Stomach (tissue), 9 donors: ENCODE measurements around the gene CRADD. TPM values are rescaled to one million over a fixed set of nuclear protein-coding genes. Genes with fewer than 3 reads are reported as not detected.

Source experiments
- DNase-seq, 2 donors: peaks; one replicate each; pipeline versions ENCODE4 v3.0.0 to v3.0.0-alpha.2; 2013 to 2019
- H3K27ac ChIP-seq, 5 donors: fragments of 200-600 bp in 4 of 5; sonication (generic) in 4 of 5; one replicate each; pipeline ENCODE4 v1.5.1; 2013 to 2019; ENCODE audit warnings: mild to moderate bottlenecking in 1 of 5, moderate library complexity in 1 of 5
- H3K27me3 ChIP-seq, 3 donors: fragments of 200-600 bp; sonication (generic); one replicate each; pipeline ENCODE4 v1.5.1; 2017 to 2019; ENCODE audit warnings: mixed run types in 1 of 3
- H3K36me3 ChIP-seq, 4 donors: fragments of 200-600 bp; sonication (generic); 1 replicate in 3 of 4; 2 replicates in 1 of 4; pipeline ENCODE4 v1.5.1; 2016 to 2019
- H3K4me1 ChIP-seq, 4 donors: fragments of 200-600 bp; sonication (generic); one replicate each; pipeline ENCODE4 v1.5.1; 2016 to 2019
- H3K4me3 ChIP-seq, 4 donors: fragments of 200-600 bp; sonication (generic) in 3 of 4; one replicate each; pipeline ENCODE4 v1.5.1; 2016 to 2019; ENCODE audit warnings: mild to moderate bottlenecking in 1 of 4
- H3K9me3 ChIP-seq, 4 donors: fragments of 200-600 bp; sonication (generic); one replicate each; pipeline ENCODE4 v1.5.1; 2016 to 2019
- EP300 ChIP-seq: sonication (generic); formaldehyde crosslinking; IDR thresholded peaks from one replicate; pipeline ENCODE4 v1.6.1; 2017; ENCODE audit warnings: antibody characterized with exemption
- POLR2A ChIP-seq, 4 donors: fragments of 450-650 bp; IDR thresholded peaks; one replicate each; pipeline ENCODE4 v1.6.1; 2016; ENCODE audit warnings: antibody characterized with exemption in 4 of 4, control low read depth in 2 of 4, mild to moderate bottlenecking in 1 of 4, moderate library complexity in 1 of 4
- POLR2AphosphoS5 ChIP-seq, 3 donors: sonication (generic); formaldehyde crosslinking; IDR thresholded peaks; one replicate each; pipeline ENCODE4 v1.6.1; 2016; ENCODE audit warnings: antibody characterized with exemption in 3 of 3
- WGBS, 5 donors: extraction: QIAGEN DNeasy Blood & Tissue Kit in 3 of 5; methylation state at CpG; one replicate each; pipeline versions ENCODE4 v1.1.5 to v1.1.7; 2013 to 2018; 5-methylcytosine and 5-hydroxymethylcytosine counted together
- intact Hi-C: fragments of 100-400 bp; cut with DNase I; formaldehyde crosslinking; loops from one replicate; pipeline ENCODE4 v1.15.1; 2023; ENCODE audit warnings: low total_unique reads
- polyA plus RNA-seq, 3 donors: library from polyadenylated mRNA; stranded (reverse); fragments of 200-250 nt; gene quantifications; one replicate each; pipeline ENCODE4 v1.2.3, GENCODE V29; 2013
- total RNA-seq, 5 donors: library from RNA; depleted of rRNA; stranded (reverse); fragments of >200 nt; gene quantifications; one replicate each; pipeline versions ENCODE4 v1.1.0 to v1.2.3, GENCODE V29; 2014 to 2016
- TF ChIP-seq, protein P1 (sequence below), 7 experiments: fragments of 450-650 bp in 4 of 7; fragments of 200-600 bp in 3 of 7; sonication (generic) in 3 of 7; IDR thresholded peaks; one replicate each; pipeline ENCODE4 v1.5.1; 2016 to 2019; ENCODE audit warnings: antibody characterized with exemption in 7 of 7, control low read depth in 2 of 7, mild to moderate bottlenecking in 1 of 7
- donor health status: healthy with polysubstance abuse.
- donor health status: Bipolar disorder and iron deficiency.
- donor health status: healthy.

Gene CRADD
- total and polyA plus RNA-seq, 8 donors, result 2.3 to 30.9 (median 17.1) TPM

DNA sequence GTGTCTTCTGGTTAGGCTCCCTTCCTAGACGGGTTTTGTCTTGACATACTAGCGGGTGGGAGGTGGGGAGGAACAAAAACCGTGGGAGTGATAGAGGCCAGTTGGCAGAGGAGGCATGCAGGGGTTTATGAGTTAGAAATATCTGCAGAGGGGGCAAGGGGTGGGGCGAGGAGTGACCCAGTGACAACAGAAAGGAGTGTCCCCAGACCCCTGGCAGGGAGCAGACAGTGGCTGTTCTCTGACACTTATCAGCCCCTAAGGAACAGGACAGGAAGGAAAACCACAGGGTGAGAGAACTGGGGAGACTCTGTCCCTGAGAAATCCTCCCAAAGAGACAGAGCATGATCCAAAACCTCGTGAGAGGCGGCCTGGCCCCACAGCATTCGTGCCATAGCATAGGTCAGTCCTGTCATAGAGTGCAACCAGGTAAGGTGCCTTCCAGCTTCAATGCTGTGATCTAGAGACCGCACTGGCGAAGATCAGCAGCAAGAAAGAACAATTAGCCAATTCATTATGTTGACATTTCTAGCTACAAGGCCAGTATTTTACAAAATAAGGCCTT, 141.4 kb downstream of the CRADD start:
- Histone ChIP-seq H3K36me3 (no peaks in the 10 kb centered on the region), H3K27ac (peak overlapping the region; percentile 16 to 93 (median 79)), H3K27me3 (no peaks in the 10 kb centered on the region), H3K9me3 (no peaks in the 10 kb centered on the region), H3K4me1 (peaks cover 11 to 50% (median 36%) of the 10 kb centered on the region in 4 donors), H3K4me3 (no peak overlapping the region)
- WGBS, 5 donors, result 56 to 77% (median 74%) methylated on average over 9 of the region's 9 CpGs
- intact Hi-C loops, result no loop called here
- TF ChIP-seq, protein P1, sequence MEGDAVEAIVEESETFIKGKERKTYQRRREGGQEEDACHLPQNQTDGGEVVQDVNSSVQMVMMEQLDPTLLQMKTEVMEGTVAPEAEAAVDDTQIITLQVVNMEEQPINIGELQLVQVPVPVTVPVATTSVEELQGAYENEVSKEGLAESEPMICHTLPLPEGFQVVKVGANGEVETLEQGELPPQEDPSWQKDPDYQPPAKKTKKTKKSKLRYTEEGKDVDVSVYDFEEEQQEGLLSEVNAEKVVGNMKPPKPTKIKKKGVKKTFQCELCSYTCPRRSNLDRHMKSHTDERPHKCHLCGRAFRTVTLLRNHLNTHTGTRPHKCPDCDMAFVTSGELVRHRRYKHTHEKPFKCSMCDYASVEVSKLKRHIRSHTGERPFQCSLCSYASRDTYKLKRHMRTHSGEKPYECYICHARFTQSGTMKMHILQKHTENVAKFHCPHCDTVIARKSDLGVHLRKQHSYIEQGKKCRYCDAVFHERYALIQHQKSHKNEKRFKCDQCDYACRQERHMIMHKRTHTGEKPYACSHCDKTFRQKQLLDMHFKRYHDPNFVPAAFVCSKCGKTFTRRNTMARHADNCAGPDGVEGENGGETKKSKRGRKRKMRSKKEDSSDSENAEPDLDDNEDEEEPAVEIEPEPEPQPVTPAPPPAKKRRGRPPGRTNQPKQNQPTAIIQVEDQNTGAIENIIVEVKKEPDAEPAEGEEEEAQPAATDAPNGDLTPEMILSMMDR (IDR thresholded peaks at IDR 0.05), result no peak
- TF ChIP-seq EP300 (no peak), POLR2A (IDR thresholded peaks at IDR 0.05) (no peak), POLR2AphosphoS5 (IDR thresholded peaks at IDR 0.05) (no peak)
- DNase-seq, result no peak

DNA sequence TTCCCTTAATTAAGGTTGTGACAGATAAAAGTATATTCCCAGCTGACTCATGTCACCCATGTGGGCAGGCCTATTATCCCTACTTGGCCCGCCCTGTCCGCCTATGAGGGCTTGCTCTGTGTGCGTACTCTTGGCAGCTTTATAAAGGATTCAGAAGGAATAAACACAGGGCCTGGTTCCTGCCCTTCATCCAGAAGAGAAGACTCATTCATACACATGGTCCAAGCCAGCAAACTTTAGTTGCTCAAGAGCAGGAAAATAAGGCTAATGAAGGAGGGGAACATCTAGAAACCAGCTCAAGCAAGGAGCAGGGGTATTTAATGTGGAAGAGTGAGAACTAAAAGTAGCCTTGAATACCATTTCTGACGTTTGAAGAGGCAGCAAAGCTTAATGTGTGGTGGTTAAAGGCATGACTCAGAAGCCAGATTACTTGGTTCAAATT, 141.9 kb downstream of the CRADD start:
- peak; percentile 39 to 79 for DNase-seq
- TF ChIP-seq POLR2AphosphoS5 (IDR thresholded peaks at IDR 0.05) (peak; percentile 81 to 91 (median 87)), POLR2A (IDR thresholded peaks at IDR 0.05) (peak in 1 of 4 donors; percentile 21), EP300 (no peak)
- TF ChIP-seq, protein P1 (IDR thresholded peaks at IDR 0.05), result no peak
- intact Hi-C loops, result no loop called here
- Histone ChIP-seq H3K4me1 (peaks cover 6 to 50% (median 33%) of the 10 kb centered on the region in 4 donors), H3K27ac (peak overlapping the region in 4 of 5 donors; percentile 68 to 93 (median 80)), H3K36me3 (no peaks in the 10 kb centered on the region), H3K9me3 (no peaks in the 10 kb centered on the region), H3K4me3 (no peak overlapping the region), H3K27me3 (no peaks in the 10 kb centered on the region)
- 34 to 49% (median 42%) methylated on average over 4 of the region's 4 CpGs for WGBS, 5 donors

DNA sequence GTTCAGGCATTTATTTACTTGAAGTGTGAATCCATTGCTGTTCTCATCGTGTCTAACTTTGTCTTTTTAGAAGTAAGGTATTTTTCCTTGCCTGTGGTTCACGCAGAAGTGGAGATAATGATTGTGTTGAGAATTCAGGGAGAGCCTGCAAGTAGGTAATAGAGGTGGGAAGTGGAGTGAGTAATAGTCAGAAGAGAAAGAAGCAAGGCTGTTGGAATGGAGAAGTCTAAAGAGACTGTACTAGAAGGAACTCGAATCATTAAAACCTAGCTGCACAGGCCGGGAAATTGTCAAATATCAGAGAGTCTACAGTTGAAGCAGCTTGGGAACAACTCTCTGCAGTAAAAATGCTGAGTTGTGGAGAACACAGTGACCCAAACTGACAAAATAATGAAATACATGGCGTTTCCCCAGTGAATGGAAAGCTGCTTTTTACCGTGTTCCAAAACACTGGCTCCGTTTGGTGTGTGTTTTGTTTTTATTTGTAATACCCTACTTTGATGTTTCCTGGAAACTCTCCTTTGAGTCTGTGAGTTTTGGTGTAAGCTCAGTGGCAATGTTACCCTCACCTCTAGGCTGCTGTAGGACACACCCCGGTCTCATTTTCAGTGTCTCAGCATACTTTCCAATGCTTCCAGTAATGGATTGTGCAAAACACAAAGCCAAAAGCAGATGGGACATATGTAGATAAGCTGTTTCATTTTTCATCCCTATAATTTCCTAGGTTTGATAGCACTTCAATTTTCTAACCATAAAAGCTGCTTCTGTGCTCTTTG, 146.6 kb downstream of the CRADD start:
- H3K36me3 ChIP-seq, result no peaks in the 10 kb centered on the region
- TF ChIP-seq, protein P1 (IDR thresholded peaks at IDR 0.05), result no peak
- TF ChIP-seq POLR2A (IDR thresholded peaks at IDR 0.05) (no peak), EP300 (no peak), POLR2AphosphoS5 (IDR thresholded peaks at IDR 0.05) (no peak)
- no peaks in the 10 kb centered on the region for H3K27me3 ChIP-seq
- 76 to 86% (median 83%) methylated on average over 8 of the region's 8 CpGs for WGBS, 5 donors
- H3K4me1 ChIP-seq, result peaks cover 10 to 51% (median 23%) of the 10 kb centered on the region in 4 donors
- intact Hi-C loops, result no loop called here
- H3K27ac ChIP-seq, result peak overlapping the region in 3 of 5 donors; percentile 1 to 58 (median 13)
- H3K4me3 ChIP-seq, result no peak overlapping the region
- H3K9me3 ChIP-seq, result no peaks in the 10 kb centered on the region
- DNase-seq, result no peak

DNA sequence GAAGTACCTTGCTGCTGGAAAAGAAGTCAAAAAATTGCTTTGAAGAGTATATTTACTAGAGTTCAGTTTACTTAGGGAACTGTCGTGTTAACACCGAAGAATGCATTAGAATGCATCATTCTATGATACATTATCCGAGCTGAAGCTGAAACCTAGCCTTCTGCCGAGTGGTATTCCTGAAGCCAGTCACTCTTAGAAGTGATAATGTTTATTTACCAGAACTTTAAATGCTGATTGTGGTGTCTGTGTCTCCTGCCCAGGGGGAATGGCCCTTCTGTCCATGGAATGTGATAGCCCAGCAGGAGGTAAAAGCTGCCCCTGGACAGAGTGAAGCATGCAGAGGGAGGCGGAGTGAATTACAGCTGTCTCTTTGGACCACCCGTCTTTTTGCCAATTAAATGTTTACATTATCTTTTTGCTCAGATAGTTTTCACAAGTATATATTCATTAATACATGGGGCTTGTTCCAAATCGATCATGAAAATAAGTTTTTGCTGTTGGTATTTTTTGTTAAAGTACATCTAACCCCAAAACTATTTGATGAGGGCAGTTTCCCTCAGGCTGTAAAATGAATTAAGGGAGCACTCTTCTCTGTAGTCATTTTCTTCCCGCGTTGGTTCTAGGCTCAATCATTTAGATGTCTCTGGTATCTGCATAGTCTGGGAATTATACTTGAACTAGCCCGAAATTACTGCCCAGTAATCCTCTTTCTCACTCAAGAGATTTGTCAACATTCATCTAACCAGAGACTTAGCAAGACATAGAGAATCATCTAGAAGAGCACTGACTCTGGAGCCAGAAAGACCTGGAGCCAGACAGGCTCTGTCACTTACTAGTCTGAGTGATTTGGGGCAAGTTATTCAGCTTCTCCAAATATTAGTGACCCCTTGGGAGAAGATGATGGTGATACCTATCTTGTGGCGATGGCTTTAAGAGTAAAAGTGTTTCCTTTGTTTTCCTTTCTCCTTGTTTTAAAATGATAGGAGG, 147.6 kb downstream of the CRADD start:
- WGBS, 5 donors, result 76 to 84% (median 80%) methylated on average over 11 of the region's 11 CpGs

More for the DNA sequence above, 147.6 kb downstream of the CRADD start:
- H3K4me1 ChIP-seq, result peaks cover 6 to 41% (median 18%) of the 10 kb centered on the region in 4 donors
- H3K36me3 ChIP-seq, result no peaks in the 10 kb centered on the region
- TF ChIP-seq EP300, result no peak
- TF ChIP-seq, protein P1 (IDR thresholded peaks at IDR 0.05), result no peak
- no peak for TF ChIP-seq POLR2AphosphoS5 (IDR thresholded peaks at IDR 0.05)
- TF ChIP-seq POLR2A (IDR thresholded peaks at IDR 0.05), result no peak
- no peak overlapping the region for H3K4me3 ChIP-seq
- DNase-seq, result no peak
- peak overlapping the region in 2 of 5 donors; percentile 21 to 58 for H3K27ac ChIP-seq
- H3K27me3 ChIP-seq, result no peaks in the 10 kb centered on the region
- no peaks in the 10 kb centered on the region for H3K9me3 ChIP-seq
- intact Hi-C loops, result no loop called here
